HG03442 (cell line): ENCODE results near the gene CENPP.
"Not testable (repeated sequence)": the region's sequence is repeated elsewhere in the genome, so short reads cannot be mapped to it uniquely, and the experiment has no call there.

Experiments used
- ATAC-seq: cut with Tn5 transposase; IDR thresholded peaks from one replicate; pipeline ENCODE4 v1.9.1; 2021; ENCODE audit warnings: mild to moderate bottlenecking, moderate library complexity; ENCODE audit not compliant: unreplicated experiment

The CENPP gene

DNA sequence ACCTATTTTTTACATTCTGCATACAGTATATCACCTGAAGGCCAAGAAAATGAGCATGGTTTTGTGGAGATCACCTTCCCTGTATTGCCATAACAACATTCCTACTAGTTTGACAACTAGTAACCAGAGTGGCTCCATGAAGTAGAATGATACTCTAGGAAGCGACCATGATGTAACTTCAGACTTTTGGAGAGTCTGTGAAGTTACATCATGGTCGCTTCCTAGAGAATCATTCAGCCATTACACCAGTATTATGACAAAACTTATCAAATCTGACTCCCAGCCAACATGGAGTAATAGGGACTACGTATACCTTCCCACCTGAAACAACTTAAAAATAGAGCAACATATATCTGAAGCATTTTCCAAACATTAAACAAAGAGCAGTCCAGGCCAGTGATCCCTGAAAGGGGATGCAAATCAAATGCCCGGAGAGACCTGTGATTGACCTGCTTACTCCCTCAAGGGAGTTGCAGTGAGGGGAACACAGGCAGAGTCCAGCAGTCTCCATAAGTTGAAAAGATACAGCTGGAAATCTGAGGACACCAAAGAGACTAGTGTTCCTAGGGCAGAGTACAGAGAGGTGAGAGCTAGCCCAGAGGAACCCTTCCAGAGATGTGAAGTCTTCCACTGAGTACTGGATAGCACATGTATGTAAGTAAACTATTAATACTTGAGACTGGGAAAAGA is 202.2 kb downstream of the CENPP start:
- ATAC-seq: no peak

DNA sequence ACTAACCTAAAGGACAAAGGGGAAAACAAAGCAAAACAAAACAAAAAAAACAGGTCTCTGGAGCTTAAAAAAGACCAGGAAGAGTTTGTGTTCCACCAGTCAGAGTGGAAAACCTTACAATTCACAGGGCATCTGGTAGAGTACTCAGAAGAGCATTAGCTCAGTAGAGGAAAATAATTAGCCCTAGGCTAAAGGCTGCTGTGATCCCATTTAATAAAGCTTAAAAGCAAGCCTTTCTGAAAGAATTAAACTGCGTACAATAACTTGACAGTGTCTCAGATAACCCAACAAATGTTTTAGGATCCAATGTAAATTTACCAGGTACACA is 202.7 kb downstream of the CENPP start:
- ATAC-seq: no peak

DNA sequence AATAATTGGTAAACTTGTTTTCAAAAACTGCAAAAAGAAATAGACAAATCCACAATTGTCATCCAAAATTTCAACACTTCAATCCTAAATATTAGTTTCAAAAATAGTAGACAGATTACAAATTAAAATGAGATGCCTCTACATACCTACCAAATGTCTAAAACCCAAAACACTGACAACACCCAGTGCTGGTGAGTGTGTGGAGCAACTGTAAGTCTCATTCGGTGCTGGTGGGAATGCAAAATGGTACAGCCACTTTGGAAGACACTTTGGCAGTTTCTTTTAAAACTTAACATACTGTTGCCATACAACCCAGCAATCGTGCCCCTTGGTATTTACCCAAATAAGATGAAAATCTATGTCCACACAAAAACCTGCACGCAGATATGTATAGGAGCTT is 203.4 kb downstream of the CENPP start:
- ATAC-seq: no peak

DNA sequence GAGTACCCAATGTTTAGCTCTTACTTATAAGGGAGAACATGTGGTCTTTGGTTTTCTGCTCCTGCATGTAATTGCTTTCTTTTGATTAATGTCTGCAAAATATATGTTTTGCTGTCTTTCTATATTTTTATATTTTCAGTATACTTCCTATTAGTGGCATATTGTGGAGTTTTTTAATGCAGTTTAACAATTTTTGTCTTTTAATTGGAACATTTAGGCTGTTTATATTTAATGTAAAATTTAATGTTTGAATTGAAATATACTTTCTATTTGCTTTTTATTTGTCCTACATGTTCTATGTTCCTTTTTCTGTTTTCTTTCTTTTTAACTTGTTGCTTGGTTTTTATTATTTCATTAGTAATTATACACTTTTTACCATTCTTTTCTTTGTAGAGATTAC is 205.1 kb downstream of the CENPP start:
- no peak for ATAC-seq

DNA sequence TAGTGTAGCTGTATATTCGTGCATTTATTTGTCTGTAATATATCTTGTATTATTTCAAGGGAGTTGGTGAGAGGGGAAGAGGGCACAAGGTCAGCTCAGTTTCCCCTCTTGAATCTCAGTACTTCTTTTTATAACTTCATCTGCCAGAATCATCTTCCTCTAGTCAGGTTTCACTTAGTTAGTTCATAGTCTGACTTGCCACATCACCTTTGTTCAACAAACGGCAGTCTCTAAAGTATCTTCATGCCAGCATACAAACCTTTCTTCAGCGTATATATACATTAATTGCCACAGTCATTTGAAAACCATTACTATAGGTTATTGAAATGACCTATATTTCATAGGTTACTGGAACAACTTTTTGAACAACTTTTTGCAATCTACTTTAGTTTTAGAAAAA is 208.5 kb downstream of the CENPP start:
- no peak for ATAC-seq

DNA sequence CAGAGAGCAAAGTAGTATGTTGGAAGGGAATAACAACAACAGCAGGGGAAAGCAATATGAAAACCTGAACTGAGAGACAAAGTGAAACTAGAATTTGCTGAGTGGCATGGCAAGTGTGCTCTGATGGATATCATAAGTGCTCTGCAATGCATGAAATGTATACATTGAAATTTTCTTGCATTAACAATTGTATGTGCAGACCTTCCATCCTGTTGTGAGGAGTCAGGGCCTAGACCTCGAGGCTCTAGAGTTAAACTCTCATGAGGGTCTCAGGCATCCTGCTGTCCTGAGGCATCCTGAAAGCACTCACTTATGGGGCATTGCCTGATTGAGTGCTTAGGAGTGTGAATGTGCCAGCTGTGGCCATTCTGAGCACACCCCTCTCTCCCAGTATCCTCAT is 208.9 kb downstream of the CENPP start:
- ATAC-seq: peak; percentile 52

DNA sequence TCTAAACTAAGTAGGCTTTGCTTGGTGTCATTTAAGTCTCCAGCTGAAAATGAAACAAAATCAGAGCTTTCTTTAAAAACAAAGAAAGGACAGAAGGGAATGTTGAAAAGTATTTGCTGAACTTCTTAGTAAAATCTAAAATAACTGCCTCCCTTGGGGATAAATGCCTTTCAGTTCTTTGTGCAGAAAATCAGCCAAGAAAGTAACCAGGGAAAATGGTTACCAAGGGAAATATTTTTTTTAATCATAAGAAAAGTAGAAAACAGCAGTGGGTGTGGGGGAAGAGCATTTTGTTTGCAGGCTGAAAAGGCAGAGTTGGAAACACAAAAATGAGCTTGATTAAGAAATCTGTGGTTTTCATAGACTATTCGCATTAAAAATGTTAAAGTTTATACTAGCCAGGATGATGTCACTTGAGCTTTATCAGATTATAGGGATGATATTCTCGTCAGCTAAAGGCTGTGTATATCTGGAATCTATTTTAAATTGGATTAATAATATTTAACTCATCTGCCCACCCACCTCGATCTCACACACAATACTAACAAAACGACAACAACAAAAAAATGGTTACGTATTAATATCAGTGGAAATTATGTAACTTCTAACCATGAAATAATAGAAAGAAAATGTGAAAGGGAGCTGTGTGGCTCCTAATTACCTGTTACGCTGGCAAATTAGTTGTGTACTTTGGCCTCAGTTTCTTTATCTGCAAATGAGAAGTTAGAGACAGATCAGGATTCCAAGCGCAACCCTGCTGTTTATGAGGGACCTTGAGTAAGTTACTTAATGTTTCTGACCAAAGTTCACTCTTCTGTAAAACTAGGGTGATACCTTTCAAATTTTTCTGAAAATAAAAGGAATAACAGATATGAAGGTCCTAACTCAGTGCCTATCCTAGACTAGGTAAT is 210.4 kb downstream of the CENPP start, which contains the start of gene ECM2:
Gene ECM2 (minus strand): TSS at position 51 of the 911 bp plus-strand sequence. CDS start 13,124 bp downstream, outside the sequence.
- no peak for ATAC-seq

DNA sequence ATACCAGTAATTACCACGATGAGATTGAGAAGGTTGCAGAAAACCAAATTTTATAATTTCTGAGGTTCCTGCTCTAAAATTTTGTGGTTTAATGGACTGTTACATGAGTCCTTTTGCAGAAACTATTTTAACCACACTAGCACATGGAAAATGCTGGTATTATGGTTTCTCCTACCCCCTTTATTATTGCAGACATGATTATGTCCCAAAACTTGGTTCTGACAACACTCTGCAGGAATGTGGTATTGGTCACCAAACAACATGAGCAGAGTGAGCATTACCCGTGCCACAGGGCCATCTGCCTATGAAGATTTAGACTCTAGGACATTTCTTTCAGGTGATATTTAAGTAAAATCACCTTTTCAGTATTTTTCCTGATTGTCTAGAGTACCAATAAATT is 212.8 kb downstream of the CENPP start:
- no peak for ATAC-seq

DNA sequence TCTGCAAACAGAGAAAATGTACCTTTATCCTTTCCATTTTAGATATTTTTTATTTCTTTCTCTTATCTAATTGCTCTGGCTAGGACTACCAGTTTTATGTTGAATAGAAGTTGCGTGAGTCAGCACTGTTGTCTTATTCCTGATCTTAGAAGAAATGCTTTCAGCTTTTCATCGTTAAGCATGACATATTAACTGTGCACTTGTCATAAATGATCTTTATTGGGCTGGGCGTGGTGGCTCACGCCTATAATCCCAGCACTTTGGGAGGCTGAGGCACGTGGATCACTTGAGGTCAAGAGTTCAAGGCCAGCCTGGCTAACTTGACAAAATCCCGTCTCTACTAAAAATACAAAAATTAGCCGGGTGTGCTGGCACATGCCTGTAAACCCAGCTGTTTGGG is 218.2 kb downstream of the CENPP start:
- no peak for ATAC-seq

DNA sequence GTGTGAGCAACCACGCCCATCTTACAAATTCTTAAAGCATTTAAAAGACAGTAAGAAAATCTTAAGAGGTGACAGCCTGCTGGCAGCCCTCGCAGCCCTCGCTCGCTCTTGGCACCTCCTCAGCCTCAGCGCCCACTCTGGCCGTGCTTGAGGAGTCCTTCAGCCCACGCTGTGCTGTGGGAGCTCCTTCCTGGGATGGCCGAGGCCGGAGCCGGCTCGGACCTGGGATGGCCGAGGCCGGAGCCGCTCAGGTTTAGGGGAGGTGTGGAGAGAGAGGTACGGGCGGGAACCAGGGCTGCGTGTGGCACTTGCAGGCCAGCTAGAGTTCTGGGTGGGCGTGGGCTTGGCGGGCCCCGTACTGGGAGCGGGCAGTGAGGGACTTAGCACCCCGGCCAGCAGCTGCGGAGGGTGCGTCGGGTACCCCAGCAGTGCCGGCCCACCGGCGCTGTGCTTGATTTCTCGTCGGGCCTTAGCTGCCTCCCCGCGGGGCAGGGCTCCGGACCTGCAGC is 219.3 kb downstream of the CENPP start:
- ATAC-seq: no peak

DNA sequence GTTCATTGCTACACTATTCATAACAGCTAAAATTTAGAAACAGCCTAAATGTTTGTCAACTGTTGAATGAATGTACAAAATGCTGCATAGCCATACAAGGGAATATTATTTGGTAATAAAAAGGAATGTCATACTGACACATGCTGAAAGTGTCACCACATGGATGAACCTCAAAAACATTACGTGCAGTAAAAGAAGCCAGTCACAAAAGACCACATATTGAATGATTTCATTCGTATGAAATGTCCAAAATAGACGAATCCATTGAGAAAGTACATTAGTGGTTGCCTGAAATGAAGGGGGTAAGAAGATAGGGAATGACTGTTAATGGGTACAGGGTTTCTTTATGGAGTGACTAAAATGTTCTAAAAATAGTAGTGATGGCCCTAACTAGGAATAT is 221.6 kb downstream of the CENPP start:
- no peak for ATAC-seq

DNA sequence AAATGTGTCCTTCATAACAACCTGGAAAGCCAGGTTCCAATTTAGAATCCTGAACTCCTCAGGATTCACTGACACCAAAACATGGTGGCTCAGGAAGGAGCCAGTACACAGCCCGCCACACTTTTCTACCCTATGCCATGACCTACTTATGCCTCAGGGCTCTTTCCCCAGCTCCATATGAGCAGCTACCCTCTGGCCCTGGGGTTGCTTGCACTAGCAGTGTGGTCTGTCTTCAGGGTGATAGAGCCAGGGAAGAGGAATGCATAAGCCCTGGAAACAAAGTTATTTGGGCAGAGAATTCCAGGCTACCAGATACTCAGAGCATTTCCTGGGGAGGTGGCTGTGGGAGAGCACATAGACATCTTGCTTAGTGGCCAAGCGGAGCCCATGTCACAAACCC is 225.0 kb downstream of the CENPP start:
- no peak for ATAC-seq

DNA sequence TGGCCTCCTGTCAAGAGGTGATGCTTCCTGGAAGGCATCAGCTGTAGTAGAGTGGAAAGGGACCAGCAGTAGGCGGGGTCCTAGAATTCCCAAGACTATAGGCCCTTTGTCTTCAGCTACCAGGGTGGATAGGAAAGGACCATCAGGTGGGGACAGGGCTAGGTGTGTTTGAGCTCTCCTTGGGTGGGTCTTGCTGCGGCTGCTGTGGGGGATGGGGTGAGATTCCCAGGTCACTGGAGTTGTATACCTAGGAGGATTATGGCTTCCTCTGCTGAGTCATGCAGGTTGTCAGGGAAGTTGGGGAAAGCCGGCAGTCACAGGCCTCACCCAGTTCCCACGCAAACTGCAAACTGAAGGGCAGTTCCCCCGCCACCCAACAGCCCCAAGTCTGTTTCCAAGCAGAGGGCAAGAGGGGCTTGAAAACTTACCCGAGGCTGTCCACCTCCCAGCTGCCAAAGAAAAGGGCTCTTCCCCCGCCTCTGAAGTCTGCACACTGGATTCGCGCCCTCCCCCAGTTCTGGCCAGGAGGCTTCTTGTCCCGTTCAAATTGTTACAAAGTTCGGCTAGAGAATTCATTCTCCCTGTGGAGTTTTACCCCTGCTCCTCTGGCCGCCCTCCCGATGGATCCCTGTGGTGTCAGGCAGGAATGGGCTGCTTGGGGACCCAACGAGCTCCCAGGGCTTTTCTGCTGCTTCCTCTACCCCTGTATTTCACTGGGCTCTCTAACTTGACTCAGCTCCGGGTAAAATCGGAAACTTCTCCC is 233.0 kb downstream of the CENPP start:
- no peak for ATAC-seq

DNA sequence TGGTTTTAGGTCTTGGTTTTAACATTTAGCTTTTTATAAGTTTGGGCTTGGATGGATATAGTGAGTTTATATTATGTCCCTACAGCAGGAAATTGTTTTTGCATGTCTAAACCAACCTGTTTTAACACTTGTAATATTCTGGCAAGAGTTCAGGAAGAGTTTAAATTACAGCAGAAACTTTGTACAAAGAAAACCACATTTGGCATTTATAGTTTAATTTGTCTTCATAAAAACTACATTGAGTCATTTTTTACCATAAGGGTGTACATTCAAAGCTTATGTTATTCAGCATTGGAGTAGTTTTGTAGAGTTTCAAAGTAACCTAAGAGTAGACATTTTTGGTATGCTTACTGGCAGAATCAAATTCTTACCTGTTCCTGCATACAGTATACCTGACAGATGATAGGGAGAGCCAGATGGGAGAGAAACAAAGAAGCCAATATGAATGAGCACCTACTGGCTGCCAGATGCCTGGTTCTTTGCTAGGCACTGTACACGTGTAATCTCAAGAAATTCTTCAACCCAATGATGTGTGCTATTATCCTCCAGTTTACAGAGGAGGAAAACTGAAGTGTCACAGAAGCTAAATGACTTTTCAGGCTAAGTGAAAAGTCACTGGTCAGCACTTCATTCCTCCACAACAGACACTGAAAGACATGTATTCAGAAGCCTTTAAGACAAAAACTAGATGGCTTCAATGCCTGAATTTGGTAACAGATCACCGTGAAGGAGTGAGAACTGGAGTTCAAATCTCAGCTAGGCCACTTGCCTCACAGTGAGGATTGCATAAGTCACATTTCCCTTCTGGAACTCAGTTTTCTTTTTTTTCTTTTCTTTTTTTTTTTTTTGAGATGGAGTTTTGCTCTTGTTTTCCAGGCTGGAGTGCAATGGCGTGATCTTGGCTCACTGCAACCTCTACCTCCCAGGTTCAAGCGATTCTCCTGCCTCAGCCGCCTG is 235.9 kb downstream of the CENPP start:
- no peak for ATAC-seq

DNA sequence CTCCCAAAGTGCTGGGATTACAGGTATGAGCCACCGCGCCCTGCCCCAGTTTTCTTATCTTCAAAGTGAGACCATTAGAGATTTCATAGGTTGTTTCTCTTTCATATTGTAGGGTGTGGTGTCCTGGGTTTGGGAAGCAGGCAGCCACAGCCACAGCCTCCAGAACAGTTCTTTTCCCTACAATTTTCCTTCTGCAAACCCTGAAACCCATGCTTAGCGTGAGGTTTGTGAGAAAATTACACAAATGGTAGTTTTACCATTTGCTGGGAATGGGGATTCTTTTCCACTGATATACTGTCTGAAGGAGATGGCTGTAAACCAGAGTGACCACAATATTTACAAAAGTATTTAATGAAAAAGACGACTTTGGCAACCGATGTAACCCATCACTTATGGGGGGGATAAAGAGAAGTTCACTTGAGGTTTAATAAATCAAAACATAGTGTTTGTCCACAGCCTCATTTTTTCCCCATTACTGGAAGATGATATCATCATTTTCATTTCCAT is 236.8 kb downstream of the CENPP start:
- no peak for ATAC-seq

DNA sequence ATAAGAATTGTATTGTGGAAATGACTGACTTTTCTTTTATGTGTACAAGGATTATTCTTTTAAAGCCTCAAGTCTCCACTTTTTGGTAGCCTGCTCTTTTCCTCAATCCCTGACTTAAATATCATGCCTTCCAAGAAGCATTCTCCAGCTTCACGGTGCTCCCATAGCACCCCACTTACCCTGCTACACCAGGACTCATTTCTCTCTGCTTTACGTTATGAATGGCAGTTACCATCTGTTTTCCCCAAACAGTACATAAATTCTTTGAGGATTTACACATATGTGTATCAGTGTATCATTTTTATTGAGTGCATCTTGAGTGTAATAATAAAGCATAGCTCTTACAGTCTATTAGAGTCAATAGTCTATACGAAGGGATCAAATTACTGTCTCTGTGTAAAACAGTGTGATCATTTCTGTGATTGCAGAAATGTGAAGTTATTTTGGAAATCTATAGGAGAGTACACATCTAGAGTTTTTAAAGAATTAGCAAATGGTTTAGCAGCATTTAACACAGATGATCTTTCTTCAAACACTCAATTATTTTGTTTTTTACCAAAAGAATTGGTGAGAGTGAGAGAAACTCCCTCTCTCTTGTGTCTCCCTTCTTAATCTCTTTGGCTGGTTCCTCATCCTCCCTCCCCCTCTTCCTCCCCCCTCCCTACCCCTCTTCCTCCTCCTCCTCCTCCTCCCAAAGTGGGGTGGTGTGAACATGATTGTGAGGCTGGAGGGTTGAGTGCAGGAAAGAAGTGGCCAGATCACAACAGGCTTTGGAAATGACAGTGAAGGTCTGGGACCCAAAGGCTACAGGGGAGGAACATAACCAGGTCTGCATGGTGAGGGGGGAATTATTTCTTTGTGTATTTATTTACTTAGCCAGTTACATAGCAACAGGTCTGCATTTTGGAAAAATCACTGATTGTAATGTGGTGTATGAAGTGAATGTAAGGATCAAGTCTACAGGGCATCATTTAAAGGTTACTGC is 237.7 kb downstream of the CENPP start:
- ATAC-seq: no peak

DNA sequence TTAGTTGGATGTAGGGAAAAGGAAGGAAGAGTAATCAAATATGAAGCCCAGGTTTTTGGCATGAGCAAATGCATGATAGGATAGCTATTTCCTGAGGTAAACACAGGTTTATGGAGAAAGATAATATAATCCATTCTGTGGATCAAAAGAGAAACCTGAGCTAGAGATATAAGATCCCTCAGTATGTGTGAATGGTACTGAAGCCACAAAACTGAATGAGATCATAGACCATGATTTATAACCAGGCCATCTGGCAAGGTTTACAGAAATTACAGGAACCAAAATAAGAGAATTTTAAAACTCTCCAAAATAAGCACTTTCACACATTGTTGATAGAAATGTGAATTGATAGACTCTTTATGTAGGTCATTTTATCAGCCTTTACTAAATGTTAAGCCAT is 238.8 kb downstream of the CENPP start:
- no peak for ATAC-seq

DNA sequence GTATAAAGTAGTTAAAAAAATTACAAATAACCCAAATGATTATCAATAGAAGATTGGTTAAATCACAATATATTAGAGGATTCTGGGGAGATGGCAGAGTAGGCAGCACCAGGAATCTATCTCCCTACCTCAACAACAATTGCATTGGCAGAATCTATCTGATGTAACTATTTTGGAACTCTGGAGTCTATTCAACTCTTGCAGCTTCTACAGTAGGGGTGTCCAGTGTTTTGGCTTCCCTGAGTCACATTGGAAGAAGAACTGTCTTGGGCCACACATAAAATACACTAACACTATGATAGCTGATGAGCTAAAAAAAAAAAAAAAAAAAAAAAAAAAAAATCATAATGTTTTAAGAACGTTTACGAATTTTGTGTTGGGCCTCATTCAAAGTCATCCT is 239.2 kb downstream of the CENPP start:
- ATAC-seq: no peak

DNA sequence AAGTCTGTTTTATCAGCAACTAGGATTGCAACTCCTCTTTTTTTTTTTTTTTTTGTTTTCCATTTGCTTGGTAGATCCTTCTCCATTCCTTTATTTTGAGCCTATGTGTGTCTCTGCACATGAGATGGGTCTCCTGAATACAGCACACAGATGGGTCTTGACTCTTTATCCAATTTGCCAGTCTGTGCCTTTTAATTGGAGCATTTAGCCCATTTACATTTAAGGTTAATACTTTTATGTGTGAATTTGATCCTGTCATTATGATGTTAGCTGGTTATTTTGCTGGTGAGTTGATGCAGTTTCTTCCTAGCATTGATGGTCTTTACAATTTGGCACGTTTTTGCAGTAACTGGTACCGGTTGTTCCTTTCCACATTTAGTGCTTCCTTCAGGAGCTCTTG is 246.1 kb downstream of the CENPP start:
- not testable (repeated sequence) for ATAC-seq
